SH-SY5Y (cell line): Measurements from ENCODE around the gene MAP3K14.

ENCODE experiments used
- GATA2 ChIP-seq: IDR thresholded peaks from 2 replicates; pipeline ENCODE4 v1.6.1; 2011; ENCODE audit warnings: mild to moderate bottlenecking, low read depth, low read length
- GATA3 ChIP-seq: IDR thresholded peaks from 2 replicates; pipeline ENCODE4 v1.6.1; 2011; ENCODE audit warnings: low read depth, mild to moderate bottlenecking, low read length, moderate library complexity

DNA sequence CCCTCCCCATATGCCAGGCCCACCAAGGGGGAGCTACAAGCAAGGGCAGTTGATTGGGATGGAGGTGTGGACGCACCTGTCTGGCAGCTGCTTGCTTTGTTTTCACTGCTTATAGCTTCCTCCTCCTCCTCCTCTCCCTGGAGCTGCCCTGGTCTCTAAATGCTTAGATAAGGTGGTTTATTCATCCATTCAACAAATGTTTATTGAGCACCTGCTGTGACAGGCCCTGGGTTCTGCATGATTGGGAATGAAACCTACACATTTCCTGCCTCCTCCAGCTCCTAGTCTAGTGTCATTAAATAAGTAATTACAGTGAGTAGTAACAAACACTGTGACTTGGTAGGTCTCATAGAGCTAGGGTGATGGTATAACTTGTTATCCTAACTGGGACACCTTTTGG, 17.4 kb upstream of the MAP3K14 start:
- TF ChIP-seq GATA2 (no peak), GATA3 (no peak)
